Measurements from ENCODE around the gene RGS16. TPM values are rescaled to one million over a fixed set of nuclear protein-coding genes. Genes with fewer than 3 reads are reported as not detected.

The RGS16 gene
- total RNA-seq, 1 experiment from 2014 or later: not detected

DNA sequence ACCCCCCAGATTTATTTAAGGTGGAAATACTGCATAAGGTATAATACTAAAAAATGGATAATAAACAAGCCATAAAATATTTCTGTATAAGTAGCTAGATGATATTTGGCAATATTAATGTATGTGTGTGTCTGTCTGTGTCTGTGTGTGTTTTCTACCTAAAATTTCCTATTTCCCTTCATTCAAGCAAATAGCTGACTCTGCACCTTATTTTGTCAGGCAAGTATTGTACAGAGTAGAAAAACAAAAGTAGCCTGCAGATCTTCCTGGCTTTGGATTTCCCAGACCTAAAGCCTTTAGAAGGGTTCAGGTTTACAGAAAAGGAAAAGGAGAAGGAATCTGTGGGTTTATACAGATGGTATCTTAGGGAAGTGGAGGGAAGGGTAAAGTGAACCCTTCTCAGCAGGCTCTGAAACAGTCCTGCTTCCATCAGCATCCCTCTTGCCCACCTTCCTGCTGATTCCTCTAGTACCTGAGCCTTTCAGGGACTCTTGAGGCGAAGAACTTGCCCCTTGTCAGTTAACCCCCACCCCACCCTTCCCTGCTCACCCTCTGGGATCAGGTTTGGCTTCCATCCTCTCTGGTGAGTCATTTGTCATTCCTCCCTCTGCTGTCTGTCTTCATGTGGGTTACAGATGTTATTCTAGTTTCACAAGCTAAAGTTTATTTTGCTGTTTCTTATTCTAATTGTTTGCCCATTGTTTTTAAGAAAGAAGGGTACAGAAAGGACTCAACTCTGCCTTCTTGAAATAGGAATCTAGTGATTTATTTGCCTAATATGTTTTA is 21.7 kb upstream of the RGS16 start:
- Histone ChIP-seq H2AFZ (no peak overlapping the region), H4K20me1 (ENCODE audit: insufficient read depth) (no peaks in the 10 kb centered on the region), H3K9me2 (ENCODE audit: insufficient read depth) (no peaks in the 10 kb centered on the region), H3K27ac (no peak overlapping the region), H3K9me3 (ENCODE audit: insufficient read depth, low read depth) (no peaks in the 10 kb centered on the region), H3K36me3 (ENCODE audit: low read depth) (no peaks in the 10 kb centered on the region), H3K79me2 (ENCODE audit: low read depth) (no peaks in the 10 kb centered on the region), H3K4me1 (replicated peaks; ENCODE audit: insufficient read depth) (peaks cover 24% of the 10 kb centered on the region), H3F3A (ENCODE audit: insufficient read depth, low read depth) (no peaks in the 10 kb centered on the region), H3K4me3 (no peak overlapping the region), H3K27me3 (ENCODE audit: insufficient read depth, low read depth) (no peaks in the 10 kb centered on the region), H3K4me2 (no peak overlapping the region)
- no TSS peak for BruUV-seq (replicated peaks)
- no peak for TF ChIP-seq EZH2 (IDR thresholded peaks at IDR 0.05; ENCODE audit: low read depth)
- TF ChIP-seq, protein P1, sequence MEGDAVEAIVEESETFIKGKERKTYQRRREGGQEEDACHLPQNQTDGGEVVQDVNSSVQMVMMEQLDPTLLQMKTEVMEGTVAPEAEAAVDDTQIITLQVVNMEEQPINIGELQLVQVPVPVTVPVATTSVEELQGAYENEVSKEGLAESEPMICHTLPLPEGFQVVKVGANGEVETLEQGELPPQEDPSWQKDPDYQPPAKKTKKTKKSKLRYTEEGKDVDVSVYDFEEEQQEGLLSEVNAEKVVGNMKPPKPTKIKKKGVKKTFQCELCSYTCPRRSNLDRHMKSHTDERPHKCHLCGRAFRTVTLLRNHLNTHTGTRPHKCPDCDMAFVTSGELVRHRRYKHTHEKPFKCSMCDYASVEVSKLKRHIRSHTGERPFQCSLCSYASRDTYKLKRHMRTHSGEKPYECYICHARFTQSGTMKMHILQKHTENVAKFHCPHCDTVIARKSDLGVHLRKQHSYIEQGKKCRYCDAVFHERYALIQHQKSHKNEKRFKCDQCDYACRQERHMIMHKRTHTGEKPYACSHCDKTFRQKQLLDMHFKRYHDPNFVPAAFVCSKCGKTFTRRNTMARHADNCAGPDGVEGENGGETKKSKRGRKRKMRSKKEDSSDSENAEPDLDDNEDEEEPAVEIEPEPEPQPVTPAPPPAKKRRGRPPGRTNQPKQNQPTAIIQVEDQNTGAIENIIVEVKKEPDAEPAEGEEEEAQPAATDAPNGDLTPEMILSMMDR (conservative IDR thresholded peaks at IDR 0.05): no peak
- DNase-seq: peak in 1 of 2 experiments; percentile 39
- intact Hi-C loops (cut with micrococcal nuclease; ENCODE audit: unreplicated experiment): no loop called here
- ChIA-PET POLR2A (ENCODE audit: unreplicated experiment) (no interaction called here), CTCF (interaction anchor here (0.6 kb wide), 1 partner anchor 61 kb away, joined by 4 read pairs; no protein-coding TSS in a partner anchor)

DNA sequence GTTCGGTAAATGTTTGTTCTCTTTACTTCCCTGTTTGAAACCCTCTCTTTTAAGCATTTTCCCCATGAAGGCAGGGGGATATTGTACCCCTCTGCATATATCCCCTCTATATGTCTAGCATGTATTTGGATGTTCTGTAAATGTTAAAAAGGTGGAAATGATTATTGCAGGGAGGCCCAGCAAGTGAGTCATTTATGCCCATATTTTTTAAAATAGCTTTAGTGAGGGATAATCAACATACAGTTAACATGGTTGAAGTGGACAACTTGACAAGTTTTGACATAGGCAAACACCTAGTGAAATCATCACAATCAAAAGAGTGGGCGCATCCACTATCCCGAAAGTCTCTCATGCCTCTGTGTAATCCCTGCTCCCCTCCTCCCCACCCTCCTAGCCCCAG is 20.8 kb upstream of the RGS16 start:
- no peaks in the 10 kb centered on the region for H3K9me2 ChIP-seq (ENCODE audit: insufficient read depth)
- no peak overlapping the region for H3K27ac ChIP-seq
- H3K9me3 ChIP-seq (ENCODE audit: insufficient read depth, low read depth): no peaks in the 10 kb centered on the region
- H3K4me2 ChIP-seq: no peak overlapping the region
- ChIA-PET POLR2A (ENCODE audit: unreplicated experiment) (no interaction called here), CTCF (no interaction called here)
- H4K20me1 ChIP-seq (ENCODE audit: insufficient read depth): no peaks in the 10 kb centered on the region
- no peak overlapping the region for H3K4me3 ChIP-seq
- intact Hi-C loops (cut with micrococcal nuclease; ENCODE audit: unreplicated experiment): no loop called here
- H3K79me2 ChIP-seq (ENCODE audit: low read depth): no peaks in the 10 kb centered on the region
- no peaks in the 10 kb centered on the region for H3F3A ChIP-seq (ENCODE audit: insufficient read depth, low read depth)
- H3K27me3 ChIP-seq (ENCODE audit: insufficient read depth, low read depth): no peaks in the 10 kb centered on the region
- TF ChIP-seq, protein P1 (conservative IDR thresholded peaks at IDR 0.05): no peak
- no peak for TF ChIP-seq EZH2 (IDR thresholded peaks at IDR 0.05; ENCODE audit: low read depth)
- H3K36me3 ChIP-seq (ENCODE audit: low read depth): no peaks in the 10 kb centered on the region
- H2AFZ ChIP-seq: no peak overlapping the region
- BruUV-seq (replicated peaks): no TSS peak
- peaks cover 24% of the 10 kb centered on the region for H3K4me1 ChIP-seq (replicated peaks; ENCODE audit: insufficient read depth)
- DNase-seq: no peak

DNA sequence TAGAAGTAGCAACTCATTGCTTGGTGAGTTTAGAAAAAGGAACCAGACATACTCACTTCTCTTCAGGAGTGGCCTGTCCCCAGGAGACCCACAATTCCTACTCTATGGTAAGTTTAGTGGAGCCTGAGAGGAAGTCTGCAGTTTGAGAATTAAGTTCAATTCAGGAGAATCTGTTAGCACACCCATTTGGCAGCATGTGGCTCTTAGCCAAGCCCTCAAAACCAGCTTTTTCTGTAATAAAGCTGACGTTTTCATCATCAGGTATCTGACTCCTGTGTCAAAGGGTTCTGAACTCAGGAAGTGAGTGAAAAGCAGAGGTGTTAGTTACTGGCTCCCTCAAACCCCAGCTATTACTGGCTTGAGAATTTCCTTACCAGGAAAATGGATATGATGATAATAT is 20.4 kb upstream of the RGS16 start:
- intact Hi-C loops (cut with micrococcal nuclease; ENCODE audit: unreplicated experiment): no loop called here
- Histone ChIP-seq H3K9me3 (ENCODE audit: insufficient read depth, low read depth) (no peaks in the 10 kb centered on the region), H3K4me2 (no peak overlapping the region), H3K9me2 (ENCODE audit: insufficient read depth) (no peaks in the 10 kb centered on the region), H3K4me3 (no peak overlapping the region), H2AFZ (no peak overlapping the region), H3K79me2 (ENCODE audit: low read depth) (no peaks in the 10 kb centered on the region), H3F3A (ENCODE audit: insufficient read depth, low read depth) (no peaks in the 10 kb centered on the region), H3K27me3 (ENCODE audit: insufficient read depth, low read depth) (no peaks in the 10 kb centered on the region), H3K27ac (no peak overlapping the region), H3K36me3 (ENCODE audit: low read depth) (no peaks in the 10 kb centered on the region), H4K20me1 (ENCODE audit: insufficient read depth) (no peaks in the 10 kb centered on the region), H3K4me1 (replicated peaks; ENCODE audit: insufficient read depth) (peaks cover 24% of the 10 kb centered on the region)
- ChIA-PET CTCF (no interaction called here), POLR2A (ENCODE audit: unreplicated experiment) (no interaction called here)
- no TSS peak for BruUV-seq (replicated peaks)
- no peak for DNase-seq
- TF ChIP-seq EZH2 (IDR thresholded peaks at IDR 0.05; ENCODE audit: low read depth): no peak
- TF ChIP-seq, protein P1 (conservative IDR thresholded peaks at IDR 0.05): no peak
